Kidney capillary endothelial cell (primary cell): ENCODE results near the gene CDH15.

Source experiments
- DNase-seq: peaks from one replicate; pipeline ENCODE4 v3.0.0-alpha.2; 2018; ENCODE audit warnings: low spot score

The CDH15 gene

DNA sequence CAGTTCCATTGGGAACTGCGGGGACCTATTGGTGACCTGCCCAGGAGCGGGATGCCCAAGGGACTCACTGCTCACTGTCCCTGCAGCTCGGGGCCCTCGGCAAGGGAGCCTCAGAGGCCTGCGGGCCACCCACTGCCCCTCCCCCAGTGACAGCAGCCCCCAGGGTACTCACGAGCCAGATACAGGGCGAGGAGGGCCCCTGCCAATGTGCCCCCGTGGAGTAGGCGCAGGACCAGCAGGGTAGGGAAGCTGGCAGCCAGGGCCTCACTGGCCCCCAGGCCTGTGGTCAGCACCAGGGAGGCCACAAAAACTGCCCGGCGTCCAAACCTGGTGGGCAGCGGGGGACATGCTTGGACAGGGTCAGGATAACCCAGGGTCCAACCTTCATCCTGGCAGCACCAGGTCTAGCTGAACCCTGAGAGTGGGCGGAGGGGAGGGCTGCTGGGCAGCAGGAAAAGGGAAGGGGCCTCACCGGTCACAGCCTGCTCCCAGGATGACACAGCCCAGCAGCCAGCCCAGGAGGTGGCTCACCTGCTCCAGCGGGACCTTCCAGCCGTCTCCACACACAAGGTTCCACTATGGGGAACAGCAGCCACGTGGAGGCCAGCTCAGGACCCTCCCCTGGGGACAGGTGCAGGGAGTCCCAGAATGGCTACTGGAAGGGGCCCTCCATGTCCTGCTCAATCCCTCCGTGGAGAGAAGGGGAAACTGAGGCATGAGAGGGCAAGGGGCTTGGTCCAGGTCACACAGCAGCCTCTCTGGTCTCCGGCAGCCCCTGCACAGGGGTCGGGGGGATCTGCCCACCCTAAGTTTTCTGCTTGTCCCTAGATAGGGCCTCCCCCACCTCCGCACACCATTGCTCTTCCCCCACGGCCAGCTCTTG, 27.9 kb downstream of the CDH15 start:
- no peak for DNase-seq

DNA sequence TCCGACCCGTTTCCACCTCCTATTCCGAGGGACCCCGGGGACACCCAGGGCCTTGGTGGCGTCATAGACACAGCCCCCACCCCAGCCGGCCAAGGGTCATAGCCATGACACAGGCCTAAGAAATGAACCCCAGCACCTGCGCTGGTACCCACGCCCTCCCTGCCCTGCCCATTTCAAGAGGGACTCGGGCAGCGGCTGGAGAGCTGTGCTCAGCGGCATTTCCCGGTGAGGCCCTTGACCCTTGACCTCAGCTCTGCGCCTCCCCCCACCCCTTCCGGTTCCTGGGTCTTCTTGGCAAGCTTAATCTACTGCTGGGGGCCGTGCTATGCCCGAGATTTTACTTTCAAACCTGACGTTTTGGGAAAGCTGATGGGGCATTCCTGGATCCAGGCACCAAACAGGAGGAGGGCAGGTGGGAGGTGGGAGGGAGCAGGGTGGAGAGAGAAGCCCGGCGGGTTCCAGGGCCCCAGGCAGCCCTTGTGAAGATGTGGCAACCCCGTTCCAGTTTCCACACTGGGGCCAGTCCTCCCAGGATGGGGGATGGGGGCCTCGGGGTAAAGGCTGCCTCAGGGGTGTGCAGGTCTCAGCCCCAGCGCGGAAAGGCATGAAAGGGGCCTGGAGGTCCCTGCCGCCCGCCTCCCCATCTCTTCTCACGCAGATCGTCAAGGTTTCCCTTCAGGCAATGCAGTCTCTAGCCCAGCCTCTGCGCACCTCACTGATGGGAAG, 28.7 kb downstream of the CDH15 start, which contains the start of gene SLC22A31:
TSS of gene SLC22A31 (minus strand) at position 414 of the 726 bp plus-strand sequence. CDS start at position 378, 36 bp downstream.
- no peak for DNase-seq

DNA sequence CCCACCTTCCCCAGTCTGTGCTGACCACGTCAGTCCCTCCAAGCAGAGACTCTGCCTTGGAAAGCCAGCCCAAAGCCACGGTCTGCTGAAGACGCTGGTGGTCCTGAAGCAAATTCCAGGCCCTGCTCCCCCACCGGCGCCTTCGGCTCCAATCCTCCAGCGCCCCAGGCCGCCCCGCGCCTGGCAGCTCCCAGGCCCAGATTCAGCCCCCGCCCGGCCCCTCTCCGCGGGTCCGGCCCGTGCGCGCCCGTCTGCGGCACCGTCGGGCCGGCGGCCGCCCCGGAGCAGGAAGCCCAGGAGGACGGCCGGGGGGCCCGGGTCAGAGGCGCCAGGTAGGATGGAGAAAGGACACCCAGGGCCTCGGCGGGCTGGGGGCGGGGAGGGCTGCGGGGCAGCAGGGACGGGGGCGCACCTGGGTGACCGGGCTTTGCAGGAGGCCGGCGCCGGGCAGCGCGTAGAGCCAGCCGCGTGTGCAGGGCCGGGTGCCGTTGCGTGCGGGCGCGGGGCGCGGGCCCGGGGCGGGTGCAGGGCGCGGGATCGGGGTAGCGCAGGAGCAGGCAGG, 29.4 kb downstream of the CDH15 start:
- DNase-seq, result no peak

DNA sequence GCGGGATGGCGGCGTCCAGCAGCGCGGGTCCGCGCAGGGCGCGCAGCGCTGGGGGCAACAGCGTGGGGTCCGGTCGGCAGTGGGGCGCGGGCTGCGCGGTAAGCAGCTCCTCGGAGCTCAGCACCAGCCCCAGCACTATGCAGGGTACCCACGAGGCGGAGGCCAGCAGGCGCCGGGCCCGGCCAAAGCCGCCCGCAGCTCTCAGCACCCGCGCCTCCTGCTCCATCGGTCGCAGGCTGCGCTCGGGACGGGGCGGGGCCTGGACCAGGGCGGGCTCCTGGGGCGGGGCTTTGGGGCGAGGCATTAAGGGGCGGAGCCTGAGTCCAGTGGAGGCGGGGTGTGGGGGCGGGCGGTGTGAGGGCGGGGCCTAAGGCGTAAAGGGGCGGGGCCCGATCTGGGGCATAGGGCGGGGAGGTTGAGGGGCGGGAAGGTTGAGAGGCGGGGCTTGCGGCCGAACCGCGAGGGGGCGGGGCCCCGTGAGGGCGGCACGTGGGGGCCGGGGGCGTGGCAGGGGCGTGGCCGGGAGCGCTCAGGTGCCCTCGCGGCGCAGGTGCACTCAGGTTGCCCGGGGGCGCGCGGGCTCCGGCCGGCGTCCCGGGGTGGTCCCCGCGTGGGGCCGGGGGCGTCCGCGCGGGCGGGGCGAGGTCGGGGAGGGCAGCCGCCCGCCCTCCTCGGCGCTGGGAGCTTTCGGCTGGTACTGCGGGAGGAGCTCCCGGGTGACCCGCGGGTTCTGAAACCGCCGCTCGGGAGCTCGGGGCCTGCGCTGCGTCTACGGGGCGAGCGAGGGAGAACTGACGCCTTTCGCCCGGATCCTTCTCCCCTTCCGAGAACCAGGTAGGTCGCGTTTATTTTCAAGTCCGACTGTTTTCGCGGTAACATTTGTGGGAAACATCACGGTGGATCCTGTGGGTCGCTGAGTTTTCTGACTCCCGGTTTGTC, 30.2 kb downstream of the CDH15 start:
- DNase-seq, result peak; percentile 47

DNA sequence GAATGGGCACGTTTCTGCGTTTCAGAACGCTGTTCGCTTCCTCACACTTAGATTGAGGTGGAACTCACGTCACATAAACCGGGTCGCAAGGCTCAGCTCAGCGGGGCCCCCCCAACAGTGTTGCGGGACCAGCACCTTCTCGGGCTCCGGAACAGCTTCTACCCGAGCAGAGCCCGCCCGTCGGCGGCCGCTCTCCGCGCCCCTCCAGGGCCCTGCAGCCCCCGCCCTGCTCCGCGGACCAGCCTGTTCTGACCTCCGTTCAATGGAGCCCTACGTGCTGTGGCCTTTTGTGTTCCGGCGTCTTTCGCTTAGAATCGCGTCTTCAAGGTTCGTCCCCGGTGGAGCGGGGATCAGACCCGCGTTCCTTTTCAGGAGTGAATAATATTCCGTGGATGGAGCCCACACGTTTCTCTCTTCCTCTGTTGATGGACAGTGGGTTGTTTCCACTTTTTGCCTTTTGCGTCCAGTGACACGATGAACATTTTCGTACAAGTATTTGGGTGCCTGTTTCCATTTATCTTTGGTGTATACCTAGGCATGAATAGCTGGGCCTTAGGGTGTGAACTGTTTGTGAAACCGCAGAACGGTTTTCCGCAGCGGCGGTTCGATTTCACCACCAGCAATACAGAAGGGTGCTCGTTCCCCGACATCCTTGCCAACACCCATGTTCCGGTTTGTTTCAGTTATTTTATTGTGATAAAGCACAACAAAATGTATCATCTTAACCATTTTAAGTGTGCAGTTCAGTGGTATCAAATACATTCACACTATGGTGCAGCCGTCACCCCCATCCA, 31.1 kb downstream of the CDH15 start:
- DNase-seq, result no peak

DNA sequence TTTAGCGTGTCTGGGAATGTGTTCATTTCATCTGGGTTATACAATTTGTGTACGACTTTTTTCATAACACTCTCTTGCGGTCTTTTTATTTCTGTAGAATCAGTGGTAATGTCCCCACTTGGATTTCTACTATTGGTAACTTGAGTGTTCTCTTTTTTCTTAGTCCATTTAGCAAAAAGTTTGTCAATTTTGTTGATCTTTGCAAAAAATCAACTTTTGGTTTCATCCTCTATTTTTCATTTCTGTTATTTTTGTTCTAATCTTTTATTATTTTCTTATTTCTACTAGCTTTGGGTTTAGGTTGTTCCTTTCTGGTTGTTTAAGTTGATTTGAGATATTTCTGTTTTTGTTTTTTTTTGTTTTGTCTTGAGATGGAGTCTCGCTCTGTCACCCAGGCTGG, 36.4 kb downstream of the CDH15 start:
- no peak for DNase-seq

DNA sequence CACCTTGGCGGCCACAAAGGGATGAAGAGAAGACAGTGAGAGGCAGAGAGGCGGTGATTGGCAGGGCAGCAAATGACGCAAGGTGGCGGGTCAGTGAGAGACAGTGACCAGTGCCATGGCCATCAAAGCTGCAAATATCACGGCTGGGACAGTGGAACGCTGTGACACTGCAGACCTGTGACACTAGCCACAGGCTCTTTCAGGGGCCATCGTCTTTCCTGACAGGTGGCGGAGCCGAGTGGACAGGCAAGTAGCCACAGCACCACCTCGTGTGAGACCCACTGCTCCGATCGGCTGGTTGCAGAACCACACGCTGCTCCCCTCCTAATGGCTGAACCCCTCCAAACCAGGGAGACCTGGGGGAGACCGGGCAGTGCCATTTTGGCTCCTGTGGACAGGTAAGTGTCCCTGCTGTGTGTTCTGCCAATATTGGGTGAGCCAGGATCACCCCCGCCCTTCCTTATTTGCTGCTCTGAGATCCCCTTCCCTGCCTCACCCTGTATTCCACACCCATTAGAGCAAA, 38.0 kb downstream of the CDH15 start:
- DNase-seq, result no peak

DNA sequence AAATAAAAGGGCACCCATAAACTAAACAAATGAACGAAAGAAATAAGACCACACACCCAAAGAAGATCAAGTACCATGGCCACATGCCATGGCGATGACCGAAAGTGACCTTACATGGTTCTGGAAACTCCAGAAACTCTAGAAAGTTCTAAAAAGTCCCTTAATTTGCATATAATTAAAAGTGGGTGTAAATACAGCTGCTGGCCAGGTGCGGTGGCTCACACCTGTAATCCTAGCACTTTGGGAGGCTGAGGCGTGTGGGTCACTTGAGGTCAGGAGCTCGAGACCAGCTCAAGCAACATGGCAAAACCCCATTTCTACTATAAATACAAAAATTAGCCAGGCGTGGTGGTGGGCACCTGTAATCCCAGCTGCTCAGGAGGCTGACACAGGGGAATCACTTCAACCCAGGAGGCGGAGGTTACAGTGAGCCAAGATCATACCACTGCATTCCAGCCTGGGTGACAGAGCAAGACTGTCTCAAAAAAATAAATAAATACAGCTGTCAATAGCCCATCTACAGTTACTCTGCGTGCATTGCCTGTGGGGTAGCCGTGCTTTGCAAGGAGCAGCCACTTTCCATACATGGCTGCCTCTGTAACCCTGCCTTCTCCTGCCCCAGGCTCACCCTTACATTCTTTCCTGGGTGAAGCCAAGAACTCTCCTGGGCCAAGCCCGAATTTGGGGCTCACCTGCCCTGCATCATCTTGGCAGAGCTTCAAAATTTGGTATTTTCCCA, 38.8 kb downstream of the CDH15 start:
- DNase-seq, result no peak

DNA sequence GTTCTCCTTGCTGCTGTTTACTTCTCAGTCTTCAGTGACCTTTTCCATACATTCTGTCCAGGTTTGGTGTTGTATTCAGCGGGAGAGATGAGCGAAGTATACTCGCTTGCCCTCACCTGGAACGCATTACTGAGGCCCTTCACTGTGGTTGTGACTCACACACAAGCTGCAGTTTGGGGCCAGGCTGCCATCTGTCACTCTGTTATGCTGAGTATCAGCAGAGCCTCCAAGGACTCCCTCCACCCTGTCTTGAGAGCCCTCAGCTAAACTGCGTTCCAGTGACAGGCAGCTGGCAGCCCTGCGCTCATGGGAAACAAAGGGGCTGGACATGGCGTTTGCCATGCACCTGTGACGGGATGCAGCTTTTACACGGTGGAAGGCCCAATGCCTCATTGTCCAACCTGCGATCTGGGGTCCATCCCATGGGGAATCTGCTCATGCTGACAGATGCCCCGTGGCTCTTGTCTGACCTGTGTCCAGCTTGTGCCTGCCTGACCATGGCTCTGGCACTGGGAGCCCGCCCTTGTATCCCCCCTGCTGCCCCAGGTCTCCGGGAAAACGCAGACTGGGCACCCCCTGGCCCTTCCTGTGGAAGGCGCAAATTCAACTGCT, 39.5 kb downstream of the CDH15 start:
- DNase-seq, result no peak

DNA sequence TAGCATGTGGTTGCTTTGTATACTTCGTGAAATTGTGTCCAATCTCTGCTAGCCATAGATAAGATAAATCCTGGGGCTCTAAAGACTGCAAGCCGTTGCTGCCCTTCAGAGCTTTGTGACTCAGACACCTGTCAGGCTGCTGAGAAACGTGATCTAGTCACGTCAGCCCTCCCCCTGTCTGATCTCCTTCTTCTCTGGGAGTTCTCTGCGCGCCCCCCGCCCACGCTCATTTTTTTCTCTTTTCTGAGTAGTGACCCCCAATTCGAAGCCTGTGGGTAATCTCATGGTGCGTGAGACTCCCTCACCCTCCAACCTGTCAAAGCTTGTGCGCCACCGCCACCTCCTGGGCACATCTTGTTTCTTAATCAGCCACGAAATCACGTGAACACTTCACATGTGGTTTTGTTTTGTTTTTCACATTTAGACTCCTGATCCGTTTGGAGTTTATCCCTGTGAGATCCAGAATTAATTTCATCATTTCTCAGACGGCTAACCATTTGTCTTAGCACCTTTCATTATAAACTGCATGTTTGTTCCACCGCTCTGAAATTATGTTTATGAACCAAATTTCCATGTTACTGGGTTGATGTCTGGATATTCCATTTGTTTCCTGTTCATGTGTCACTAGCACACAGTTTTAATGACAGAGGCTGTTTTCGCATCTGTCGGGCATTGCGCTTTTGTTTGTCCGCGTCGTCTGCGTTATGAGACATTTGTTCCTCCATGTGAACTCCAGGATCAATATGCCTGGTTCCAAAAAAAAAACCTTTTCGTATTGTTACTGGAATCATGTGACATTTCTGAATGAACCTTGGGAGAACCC, 45.0 kb downstream of the CDH15 start:
- DNase-seq, result peak; percentile 58

DNA sequence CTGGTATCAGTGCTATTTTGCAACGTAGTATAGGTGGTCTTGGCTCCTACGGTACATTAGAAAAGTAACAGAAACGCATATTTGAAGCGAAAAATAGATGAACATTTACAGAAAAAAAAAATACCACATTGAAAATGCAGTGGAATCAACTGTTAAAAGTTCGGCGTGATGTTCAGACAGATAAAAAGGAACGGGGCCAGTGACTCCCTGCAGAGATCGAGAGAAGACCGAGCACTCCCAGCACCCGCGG, 45.5 kb downstream of the CDH15 start:
- DNase-seq, result no peak

DNA sequence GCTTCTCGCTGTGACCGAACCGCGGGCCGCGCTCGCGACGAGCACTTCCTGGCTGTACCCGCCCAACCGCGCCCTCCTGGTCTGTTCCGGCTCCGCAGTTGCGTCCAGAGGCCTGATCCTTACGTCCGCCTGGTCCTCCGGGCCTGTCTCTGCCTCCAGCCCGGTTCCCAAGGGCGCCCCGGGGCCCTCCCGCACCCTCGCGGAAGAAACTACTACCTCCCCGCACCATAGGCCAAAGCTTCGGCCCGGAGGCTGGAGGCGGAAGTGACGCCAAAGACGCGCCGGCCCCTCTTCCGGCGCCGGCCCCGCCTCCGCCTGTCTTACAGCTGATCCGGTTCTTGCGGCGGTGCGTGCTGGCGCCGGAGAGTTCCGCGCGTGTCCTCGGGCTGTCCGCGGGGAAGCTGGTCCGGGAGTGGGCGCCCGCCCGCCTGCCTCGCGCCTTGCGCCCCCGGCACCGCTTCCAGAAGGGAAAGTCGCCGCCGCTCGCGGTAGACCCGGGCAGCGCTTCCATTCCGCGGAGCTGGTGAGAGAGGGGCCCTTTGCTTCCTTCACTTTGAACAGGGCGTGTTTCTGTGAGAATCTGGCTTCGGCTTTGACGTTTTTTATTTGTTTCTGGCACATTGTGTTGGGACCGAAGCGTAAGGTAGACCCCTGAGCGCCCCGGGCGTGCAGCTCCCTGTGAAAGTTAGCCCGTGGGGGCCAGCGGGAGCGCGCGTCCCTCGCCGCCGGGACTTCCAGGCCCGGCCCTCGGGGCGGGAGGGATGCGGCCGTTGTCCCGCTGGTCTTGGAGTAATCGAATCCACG, 46.0 kb downstream of the CDH15 start, which contains the start of gene ZNF778:
TSS of gene ZNF778 (plus strand) at position 316 of the 804 bp plus-strand sequence. CDS start 3,425 bp downstream, outside the sequence.
- DNase-seq, result peak; percentile 67

DNA sequence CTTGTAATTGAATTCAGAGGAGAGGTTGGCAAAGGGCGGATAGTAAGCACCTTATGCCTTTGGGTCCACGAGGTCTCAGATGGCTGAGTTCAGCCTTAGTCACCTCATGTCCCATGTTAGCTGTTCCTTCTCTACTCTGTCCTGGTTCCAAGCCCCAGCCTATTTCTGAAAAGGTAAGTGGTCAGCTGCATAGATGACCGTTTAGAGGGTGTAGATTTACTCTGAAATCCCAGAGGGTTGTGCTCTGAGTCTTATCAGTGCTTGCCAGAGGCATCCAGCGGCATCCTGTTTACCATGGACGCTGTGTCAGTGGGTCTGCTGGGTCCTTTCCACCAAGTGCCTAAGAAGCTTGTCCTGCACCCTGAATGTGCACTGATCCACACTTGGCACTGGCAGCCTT, 47.8 kb downstream of the CDH15 start:
- DNase-seq, result no peak

DNA sequence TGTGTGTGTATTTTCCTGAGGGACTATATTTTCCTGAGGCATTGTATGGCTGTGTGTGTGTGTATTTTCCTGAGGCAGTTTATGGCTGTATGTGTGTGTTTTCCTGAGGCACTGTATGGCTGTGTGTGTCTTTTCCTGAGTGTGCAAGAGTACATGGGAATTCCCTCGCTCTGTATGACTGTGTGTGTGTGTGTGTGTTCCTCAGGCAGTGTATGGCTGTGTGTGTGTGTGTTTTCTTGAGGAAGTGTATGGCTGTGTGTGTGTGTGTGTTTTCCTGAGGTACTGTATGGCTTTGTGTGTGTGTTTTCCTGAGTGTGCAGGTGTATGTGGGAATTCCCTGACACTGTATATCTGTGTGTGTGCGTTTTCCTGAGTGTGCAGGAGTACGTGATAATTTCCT, 50.1 kb downstream of the CDH15 start:
- DNase-seq, result no peak

DNA sequence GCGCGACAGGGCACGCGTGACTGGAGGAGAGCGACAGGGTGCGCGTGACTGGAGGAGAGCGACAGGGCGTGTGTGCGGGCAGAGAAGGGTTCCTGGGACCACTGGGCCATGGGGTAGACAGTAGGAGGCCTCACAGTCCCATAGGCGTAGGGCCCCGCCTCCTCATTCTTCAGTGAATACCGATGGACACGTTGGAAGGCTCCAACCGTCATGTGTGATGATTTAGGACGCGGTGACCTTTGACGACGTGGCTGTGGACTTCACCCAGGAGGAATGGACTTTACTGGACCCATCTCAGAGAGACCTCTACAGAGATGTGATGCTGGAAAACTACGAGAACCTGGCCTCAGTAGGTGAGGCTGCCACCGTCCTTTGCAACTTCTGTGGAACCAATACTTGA, 51.4 kb downstream of the CDH15 start:
- no peak for DNase-seq

DNA sequence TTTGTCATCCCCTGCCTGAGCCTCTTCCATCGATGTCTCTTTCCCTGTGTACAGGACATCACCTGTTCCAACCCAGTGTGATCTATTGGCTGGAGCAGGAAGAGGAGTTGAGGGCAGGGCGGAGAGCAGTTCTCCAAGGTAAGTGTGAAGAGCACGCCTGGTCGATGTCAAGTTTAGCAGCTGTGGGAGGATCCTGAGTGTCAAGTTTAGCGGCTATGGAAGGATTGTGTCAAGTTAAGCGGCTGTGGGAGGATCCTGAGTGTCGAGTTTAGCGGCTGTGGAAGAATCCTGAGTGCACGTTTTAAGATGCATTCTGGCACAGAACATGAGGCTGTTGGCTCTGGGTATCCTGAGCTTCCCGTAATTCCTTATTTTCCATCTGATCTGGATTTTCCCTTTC, 53.1 kb downstream of the CDH15 start:
- no peak for DNase-seq

DNA sequence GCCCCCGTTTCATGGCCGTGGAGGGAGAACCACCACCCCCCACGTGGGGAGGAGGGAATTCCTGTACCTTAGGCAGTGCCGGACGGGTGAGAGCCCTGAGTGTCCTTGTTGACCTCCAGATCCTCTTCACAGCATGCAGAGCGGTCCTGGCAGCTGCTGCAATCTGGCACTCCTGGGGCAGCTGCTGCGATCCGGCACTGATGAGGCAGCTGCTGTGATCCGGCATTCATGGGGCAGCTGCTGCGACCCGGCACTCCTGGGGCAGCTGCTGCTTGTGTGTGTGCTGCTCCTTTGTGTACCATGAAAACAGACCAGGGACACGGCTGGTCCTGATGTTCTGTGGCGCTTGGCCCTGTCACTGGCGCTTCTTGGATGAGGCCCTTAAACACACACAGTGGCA, 58.7 kb downstream of the CDH15 start:
- no peak for DNase-seq

DNA sequence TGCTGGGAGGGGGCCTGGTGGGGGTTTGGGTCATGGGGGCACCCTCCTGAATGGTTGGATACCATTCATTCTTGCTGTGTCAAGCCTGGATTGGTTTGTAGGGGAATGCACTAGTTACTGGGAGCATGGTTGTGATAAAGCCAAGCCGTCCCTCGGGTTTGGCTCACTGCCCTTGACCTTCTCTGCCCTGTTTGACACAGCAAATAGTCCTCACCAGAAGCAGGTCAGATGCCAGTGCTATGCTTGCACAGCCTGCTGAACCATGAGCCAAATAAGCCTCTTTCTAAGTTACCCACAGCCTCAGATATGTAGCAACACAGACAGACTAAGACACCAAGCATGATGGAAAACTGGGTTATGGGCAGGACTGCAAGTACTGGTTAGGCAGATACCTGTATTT, 60.6 kb downstream of the CDH15 start:
- no peak for DNase-seq
